H9 (cell line): ENCODE measurements around the gene ANKRD55. TPM values are rescaled to one million over a fixed set of nuclear protein-coding genes. Genes with fewer than 3 reads are reported as not detected.

Experiments used
- DNase-seq: peaks from one replicate; pipeline ENCODE4 v3.0.0-alpha.2; 2017
- H2AFZ ChIP-seq: one replicate; pipeline ENCODE4 v1.6.1; 2013; ENCODE audit warnings: mild to moderate bottlenecking, low read length, control low read depth, moderate library complexity
- H2AK5ac ChIP-seq: 2 replicates; pipeline ENCODE4 v1.6.1; 2013; ENCODE audit warnings: low read length, control low read depth, mixed read lengths; ENCODE audit not compliant: insufficient read length
- H2BK120ac ChIP-seq: one replicate; pipeline ENCODE4 v1.6.1; 2013; ENCODE audit warnings: low read depth, mild to moderate bottlenecking, low read length, control low read depth, inconsistent platforms; ENCODE audit not compliant: poor library complexity, severe bottlenecking
- H2BK12ac ChIP-seq: 2 replicates; pipeline ENCODE4 v1.6.1; 2013; ENCODE audit warnings: low read length, control low read depth, mixed read lengths, low read depth; ENCODE audit not compliant: insufficient read length
- H2BK15ac ChIP-seq: 2 replicates; pipeline ENCODE4 v1.6.1; 2013; ENCODE audit warnings: low read depth, low read length, control low read depth
- H2BK20ac ChIP-seq: one replicate; pipeline ENCODE4 v1.6.1; 2013; ENCODE audit warnings: low read depth, mild to moderate bottlenecking, low read length, control low read depth, inconsistent platforms; ENCODE audit not compliant: poor library complexity, severe bottlenecking
- H2BK5ac ChIP-seq: 2 replicates; pipeline ENCODE4 v1.6.1; 2013; ENCODE audit warnings: low read length, control low read depth, mixed read lengths; ENCODE audit not compliant: insufficient read length
- H3K14ac ChIP-seq: 2 replicates; pipeline ENCODE4 v1.6.1; 2013; ENCODE audit warnings: low read length, control low read depth; ENCODE audit not compliant: insufficient read depth
- H3K18ac ChIP-seq: 2 replicates; pipeline ENCODE4 v1.6.1; 2013; ENCODE audit warnings: low read depth, mild to moderate bottlenecking, mixed read lengths, low read length, control low read depth; ENCODE audit not compliant: insufficient read length
- H3K23ac ChIP-seq: 2 replicates; pipeline ENCODE4 v1.6.1; 2013; ENCODE audit warnings: low read length, control low read depth, mixed read lengths, low read depth; ENCODE audit not compliant: insufficient read length
- H3K23me2 ChIP-seq: 2 replicates; pipeline ENCODE4 v1.6.1; 2013; ENCODE audit warnings: low read depth, mild to moderate bottlenecking, mixed read lengths, low read length, control low read depth; ENCODE audit not compliant: insufficient read length, poor library complexity, severe bottlenecking
- H3K27ac ChIP-seq: 2 replicates; pipeline ENCODE4 v1.5.1; 2013; ENCODE audit warnings: low read length, control low read depth, mixed read lengths, low read depth; ENCODE audit not compliant: insufficient read length
- H3K27me3 ChIP-seq: 2 replicates; pipeline ENCODE4 v1.6.1; 2013; ENCODE audit warnings: low read length, control low read depth, inconsistent platforms; ENCODE audit not compliant: insufficient read depth
- H3K4ac ChIP-seq: 2 replicates; pipeline ENCODE4 v1.6.1; 2013; ENCODE audit warnings: low read depth, mild to moderate bottlenecking, control low read depth, inconsistent platforms, low read length, moderate library complexity
- H3K4me1 ChIP-seq: 2 replicates; pipeline ENCODE4 v1.6.1; 2013; ENCODE audit warnings: low read length, control low read depth, inconsistent platforms; ENCODE audit not compliant: insufficient read depth
- H3K4me2 ChIP-seq: 2 replicates; pipeline ENCODE4 v1.6.1; 2013; ENCODE audit warnings: low read length, control low read depth, mixed read lengths; ENCODE audit not compliant: insufficient read length, insufficient read depth
- H3K56ac ChIP-seq: 2 replicates; pipeline ENCODE4 v1.6.1; 2013; ENCODE audit warnings: low read depth, mild to moderate bottlenecking, mixed read lengths, low read length, control low read depth; ENCODE audit not compliant: insufficient read length
- H3K79me1 ChIP-seq: 2 replicates; pipeline ENCODE4 v1.6.1; 2013; ENCODE audit warnings: low read depth, mild to moderate bottlenecking, moderate library complexity, low read length, control low read depth, inconsistent platforms; ENCODE audit not compliant: insufficient read depth, poor library complexity, severe bottlenecking
- H3K79me2 ChIP-seq: 2 replicates; pipeline ENCODE4 v1.6.1; 2013; ENCODE audit warnings: low read length, control low read depth, inconsistent platforms; ENCODE audit not compliant: insufficient read depth
- H3K9ac ChIP-seq: 2 replicates; pipeline ENCODE4 v1.6.1; 2013; ENCODE audit warnings: low read length, control low read depth, mixed read lengths; ENCODE audit not compliant: insufficient read length; ENCODE audit errors: extremely low read depth
- H3K9me3 ChIP-seq: one replicate; pipeline ENCODE4 v1.6.1; 2013; ENCODE audit warnings: low read depth, low read length, inconsistent platforms; ENCODE audit not compliant: control insufficient read depth
- H3T11ph ChIP-seq: one replicate; pipeline ENCODE4 v1.6.1; 2013; ENCODE audit warnings: mild to moderate bottlenecking, low read length, control low read depth, inconsistent platforms
- H4K20me1 ChIP-seq: one replicate; pipeline ENCODE4 v1.6.1; 2013; ENCODE audit not compliant: control insufficient read depth, insufficient read length, insufficient read depth
- H4K5ac ChIP-seq: 2 replicates; pipeline ENCODE4 v1.6.1; 2013; ENCODE audit warnings: low read depth, mild to moderate bottlenecking, mixed read lengths, low read length, control low read depth; ENCODE audit not compliant: insufficient read length
- H4K8ac ChIP-seq: replicated peaks from 2 replicates; pipeline ENCODE4 v1.6.1; 2013; ENCODE audit warnings: low read length, control low read depth, mixed read lengths, low read depth; ENCODE audit not compliant: insufficient read length
- H4K91ac ChIP-seq: 2 replicates; pipeline ENCODE4 v1.6.1; 2013; ENCODE audit warnings: low read depth, mild to moderate bottlenecking, moderate library complexity, mixed read lengths, low read length, control low read depth; ENCODE audit not compliant: insufficient read length
- H3K27ac Mint-ChIP-seq, 3 experiments: 2 replicates in 2 of 3; 3 replicates in 1 of 3; pipeline ENCODE4 v1.8.0; 2020 to 2021; ENCODE audit warnings: mixed read lengths in 3 of 3, mild to moderate bottlenecking in 1 of 3, moderate library complexity in 1 of 3
- H3K27me3 Mint-ChIP-seq: 2 replicates; pipeline ENCODE4 v1.8.0; 2021; ENCODE audit warnings: low read depth, mild to moderate bottlenecking, moderate library complexity, mixed read lengths
- H3K36me3 Mint-ChIP-seq, 3 experiments: 2 replicates in 2 of 3; 3 replicates in 1 of 3; pipeline ENCODE4 v1.8.0; 2020 to 2021; ENCODE audit warnings: low read depth in 3 of 3, mixed read lengths in 3 of 3; ENCODE audit not compliant: insufficient read depth in 1 of 3
- H3K4me1 Mint-ChIP-seq, 2 experiments: 2 replicates each; pipeline ENCODE4 v1.8.0; 2020; ENCODE audit warnings: mixed read lengths in 2 of 2
- H3K4me3 Mint-ChIP-seq, 2 experiments: 2 replicates in 1 of 2; 3 replicates in 1 of 2; pipeline ENCODE4 v1.8.0; 2020 to 2021; ENCODE audit warnings: mild to moderate bottlenecking in 2 of 2, mixed read lengths in 2 of 2, moderate library complexity in 1 of 2
- H3K9me3 Mint-ChIP-seq, 2 experiments: 2 replicates in 1 of 2; 3 replicates in 1 of 2; pipeline ENCODE4 v1.8.0; 2020; ENCODE audit warnings: mild to moderate bottlenecking in 2 of 2, mixed read lengths in 2 of 2, moderate library complexity in 1 of 2
- CTCF ChIP-seq: fragments of 200-600 bp; sonication (generic); conservative IDR thresholded peaks from 3 replicates; pipeline ENCODE4 v1.8.0; 2021; ENCODE audit warnings: antibody characterized with exemption, mild to moderate bottlenecking
- whole genome bisulfite sequencing: extraction: QIAGEN DNeasy Blood & Tissue Kit; methylation state at CpG from one replicate; pipeline ENCODE4 v1.1.7; 2013; ENCODE audit warnings: missing lambda C conversion rate, low lambda C conversion rate, mixed read lengths; ENCODE audit not compliant: insufficient read length; ENCODE audit errors: extremely low coverage; 5-methylcytosine and 5-hydroxymethylcytosine counted together
- total RNA-seq: library from RNA; stranded (reverse); gene quantifications from 2 replicates; pipeline ENCODE4 v1.2.1, GENCODE V29; 2021

Gene ANKRD55
- total RNA-seq, 1 experiment from 2014 or later = not detected

GRCh38 chr5:56093970-56094369 lies 139.2 kb downstream of the ANKRD55 start:
- Histone ChIP-seq H3K4me2 (no peak overlapping the region), H3K18ac (no peak overlapping the region), H2BK120ac (no peak overlapping the region), H2BK15ac (no peak overlapping the region), H3K23me2 (no peaks in the 10 kb centered on the region), H3K79me1 (no peaks in the 10 kb centered on the region), H3K4ac (no peak overlapping the region), H3K27ac (no peak overlapping the region), H3K4me1 (no peaks in the 10 kb centered on the region), H3K56ac (no peak overlapping the region), H3K27me3 (no peaks in the 10 kb centered on the region), H2AFZ (no peak overlapping the region), H4K8ac (no peak overlapping the region), H3K9ac (no peak overlapping the region), H2BK20ac (no peak overlapping the region), H2AK5ac (no peak overlapping the region), H3K23ac (no peak overlapping the region), H3K14ac (no peak overlapping the region), H3K9me3 (no peaks in the 10 kb centered on the region), H2BK5ac (no peak overlapping the region), H2BK12ac (no peak overlapping the region), H4K5ac (no peak overlapping the region), H4K91ac (no peak overlapping the region), H3T11ph (no peak overlapping the region), H3K79me2 (no peaks in the 10 kb centered on the region), H4K20me1 (no peaks in the 10 kb centered on the region)
- H3K9me3 Mint-ChIP-seq = no peaks in the 10 kb centered on the region
- H3K4me1 Mint-ChIP-seq = no peaks in the 10 kb centered on the region; a peak in 1 of 4 replicates
- no peaks in the 10 kb centered on the region for H3K27me3 Mint-ChIP-seq
- TF ChIP-seq CTCF = no peak
- DNase-seq = no peak
- no peaks in the 10 kb centered on the region for H3K36me3 Mint-ChIP-seq
- no CpG with 5 or more reads among the region's 2 CpGs for WGBS
- no peak overlapping the region for H3K27ac Mint-ChIP-seq
- no peak overlapping the region for H3K4me3 Mint-ChIP-seq
